ENCODE data around the gene FGF9.

The FGF9 gene

GRCh38 chr13:21675095-21675991 is 4.5 kb downstream of the FGF9 start:
- Histone ChIP-seq H3K9ac (ENCODE audit: low read length) (no peak overlapping the region), H3K4me2 (ENCODE audit: low read length) (peak overlapping the region; percentile 63), H2AFZ (ENCODE audit: low read depth, low read length) (no peak overlapping the region), H3K36me3 (replicated peaks; ENCODE audit: low read depth, low read length) (no peaks in the 10 kb centered on the region), H3K4me1 (ENCODE audit: low read length) (peaks cover 11% of the 10 kb centered on the region), H4K20me1 (ENCODE audit: insufficient read depth, low read length) (no peaks in the 10 kb centered on the region), H3K4me3 (ENCODE audit: low read length) (peak overlapping the region; percentile 66), H3K27me3 (ENCODE audit: low read depth, low read length) (peaks cover 56% of the 10 kb centered on the region), H3K79me2 (ENCODE audit: low read length) (no peaks in the 10 kb centered on the region), H3K9me3 (ENCODE audit: insufficient read depth, low read length) (no peaks in the 10 kb centered on the region), H3K27ac (ENCODE audit: low read length) (no peak overlapping the region)
- no peak for TF ChIP-seq EZH2phosphoT487 (IDR thresholded peaks at IDR 0.05; ENCODE audit: low read depth)
- TF ChIP-seq CTCF (IDR thresholded peaks at IDR 0.05; ENCODE audit: low read depth, low read length), result no peak

DNA sequence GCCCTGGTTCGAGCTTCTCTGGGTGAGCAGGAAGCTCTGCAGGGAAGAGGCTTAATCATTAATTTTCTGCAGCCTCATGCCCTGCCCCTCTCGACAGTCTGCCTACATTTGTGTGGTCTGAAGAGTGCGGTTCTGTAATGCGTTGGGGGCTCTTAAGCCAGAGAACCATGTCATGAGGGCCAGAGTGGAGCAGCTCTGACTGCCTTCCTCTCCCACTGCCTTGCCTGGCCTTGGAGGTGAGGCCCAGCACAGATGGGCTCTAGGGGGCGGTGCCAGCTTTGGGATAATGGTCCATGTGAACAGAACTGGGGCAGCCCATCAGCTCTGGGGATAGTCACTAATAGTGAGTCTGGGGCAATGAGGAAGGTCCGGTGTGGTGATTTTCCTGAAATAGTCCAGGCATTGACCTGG is 5.7 kb downstream of the FGF9 start:
- Histone ChIP-seq H3K27ac (ENCODE audit: low read length) (no peak overlapping the region), H3K4me2 (ENCODE audit: low read length) (no peak overlapping the region), H3K36me3 (replicated peaks; ENCODE audit: low read depth, low read length) (no peaks in the 10 kb centered on the region), H3K9me3 (ENCODE audit: insufficient read depth, low read length) (no peaks in the 10 kb centered on the region), H3K27me3 (ENCODE audit: low read depth, low read length) (peaks cover 63% of the 10 kb centered on the region), H3K4me3 (ENCODE audit: low read length) (no peak overlapping the region), H3K9ac (ENCODE audit: low read length) (no peak overlapping the region), H2AFZ (ENCODE audit: low read depth, low read length) (no peak overlapping the region), H4K20me1 (ENCODE audit: insufficient read depth, low read length) (no peaks in the 10 kb centered on the region), H3K79me2 (ENCODE audit: low read length) (no peaks in the 10 kb centered on the region), H3K4me1 (ENCODE audit: low read length) (peaks cover 5% of the 10 kb centered on the region)
- no peak for TF ChIP-seq EZH2phosphoT487 (IDR thresholded peaks at IDR 0.05; ENCODE audit: low read depth)
- TF ChIP-seq CTCF (IDR thresholded peaks at IDR 0.05; ENCODE audit: low read depth, low read length), result peak; percentile 37

DNA sequence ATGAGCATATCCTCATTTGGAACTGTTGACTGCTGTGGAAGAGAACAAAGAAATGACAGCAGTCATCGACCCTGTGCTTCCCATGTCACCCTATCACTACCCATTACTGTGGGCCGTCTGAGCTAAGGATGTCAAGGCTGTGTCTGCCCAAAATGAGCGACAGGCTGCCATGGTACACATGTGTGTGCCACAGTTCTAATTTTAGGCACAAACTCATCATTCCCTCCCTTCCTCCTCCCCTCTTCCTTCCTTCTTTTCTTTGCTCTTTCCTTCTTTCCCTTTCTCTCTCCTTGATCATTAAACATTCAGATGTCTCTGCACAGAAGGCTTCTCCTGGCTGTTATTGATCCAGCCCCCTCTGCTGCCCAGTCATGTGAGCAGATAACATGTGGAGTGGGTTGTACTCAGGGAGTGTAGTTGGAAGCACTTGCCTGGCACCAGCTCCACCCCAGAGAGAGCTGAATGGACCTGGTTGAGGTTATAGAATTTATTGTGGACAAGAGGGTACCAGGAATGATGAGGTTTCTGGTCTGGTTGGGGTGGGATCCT is 6.3 kb downstream of the FGF9 start:
- no peak overlapping the region for H3K4me3 ChIP-seq (ENCODE audit: low read length)
- TF ChIP-seq CTCF (IDR thresholded peaks at IDR 0.05; ENCODE audit: low read depth, low read length) (no peak), EZH2phosphoT487 (IDR thresholded peaks at IDR 0.05; ENCODE audit: low read depth) (no peak)
- no peak overlapping the region for H2AFZ ChIP-seq (ENCODE audit: low read depth, low read length)
- H3K36me3 ChIP-seq (replicated peaks; ENCODE audit: low read depth, low read length), result no peaks in the 10 kb centered on the region
- H3K27ac ChIP-seq (ENCODE audit: low read length), result no peak overlapping the region
- H3K27me3 ChIP-seq (ENCODE audit: low read depth, low read length), result peaks cover 58% of the 10 kb centered on the region
- no peaks in the 10 kb centered on the region for H4K20me1 ChIP-seq (ENCODE audit: insufficient read depth, low read length)
- H3K9me3 ChIP-seq (ENCODE audit: insufficient read depth, low read length), result no peaks in the 10 kb centered on the region
- no peaks in the 10 kb centered on the region for H3K79me2 ChIP-seq (ENCODE audit: low read length)
- no peak overlapping the region for H3K9ac ChIP-seq (ENCODE audit: low read length)
- peaks cover 5% of the 10 kb centered on the region for H3K4me1 ChIP-seq (ENCODE audit: low read length)
- H3K4me2 ChIP-seq (ENCODE audit: low read length), result no peak overlapping the region

DNA sequence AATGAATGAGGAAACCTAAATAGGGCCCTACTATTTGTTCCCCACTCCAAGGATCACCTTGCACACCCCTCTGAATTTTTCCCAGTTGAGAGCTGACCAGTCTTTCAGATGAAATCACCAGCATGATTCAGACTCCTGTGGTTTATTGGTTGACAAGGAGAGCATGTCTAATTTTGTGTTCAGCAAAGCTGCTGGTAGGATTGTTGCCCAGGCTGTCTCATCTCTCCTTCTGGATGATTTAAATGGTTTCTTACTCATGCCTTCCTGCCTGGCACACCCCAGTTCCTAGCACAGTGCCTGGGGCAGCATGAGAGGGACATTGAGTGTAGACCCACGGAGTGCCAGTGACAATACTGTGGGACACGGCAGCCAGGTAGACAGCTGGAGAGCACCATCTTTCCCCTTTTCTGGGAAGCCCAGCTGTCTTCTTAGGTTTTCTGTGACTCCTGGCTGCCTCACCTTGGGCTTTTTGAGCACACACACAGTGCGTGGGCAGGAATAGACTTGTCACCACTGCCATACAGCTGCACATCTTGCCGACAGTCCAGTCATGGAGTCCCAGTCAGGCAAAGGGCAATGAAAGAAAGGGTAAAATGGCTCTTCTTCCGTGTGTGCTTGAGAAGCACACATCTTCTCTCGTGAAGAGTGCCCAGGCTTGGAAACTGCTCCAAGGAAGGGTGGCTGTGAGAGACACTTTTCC is 12.3 kb downstream of the FGF9 start:
- no peak overlapping the region for H3K9ac ChIP-seq (ENCODE audit: low read length)
- H4K20me1 ChIP-seq (ENCODE audit: insufficient read depth, low read length), result no peaks in the 10 kb centered on the region
- H3K9me3 ChIP-seq (ENCODE audit: insufficient read depth, low read length), result no peaks in the 10 kb centered on the region
- H2AFZ ChIP-seq (ENCODE audit: low read depth, low read length), result no peak overlapping the region
- H3K36me3 ChIP-seq (replicated peaks; ENCODE audit: low read depth, low read length), result no peaks in the 10 kb centered on the region
- H3K4me1 ChIP-seq (ENCODE audit: low read length), result peaks cover 7% of the 10 kb centered on the region; the same call in 1 of the 2 replicates
- H3K27me3 ChIP-seq (ENCODE audit: low read depth, low read length), result peaks cover 32% of the 10 kb centered on the region; the same call in 1 of the 2 replicates
- no peak overlapping the region for H3K4me3 ChIP-seq (ENCODE audit: low read length)
- H3K4me2 ChIP-seq (ENCODE audit: low read length), result no peak overlapping the region
- H3K27ac ChIP-seq (ENCODE audit: low read length), result no peak overlapping the region
- TF ChIP-seq CTCF (IDR thresholded peaks at IDR 0.05; ENCODE audit: low read depth, low read length) (no peak), EZH2phosphoT487 (IDR thresholded peaks at IDR 0.05; ENCODE audit: low read depth) (no peak)
- H3K79me2 ChIP-seq (ENCODE audit: low read length), result no peaks in the 10 kb centered on the region

Measured in OCI-LY3 (cell line).